GM23338 (cell line): ENCODE measurements around the gene LRCH3. TPM values are rescaled to one million over a fixed set of nuclear protein-coding genes. Genes with fewer than 3 reads are reported as not detected.
A peak's percentile ranks its signal among the peaks of the same experiment; 100 is the strongest.

Experiments
- ATAC-seq: fragments of 200-7000 bp; cut with Tn5 transposase; 3 replicates; pipeline ENCODE4 v1.9.1; 2020
- DNase-seq: peaks from one replicate; pipeline ENCODE4 v3.0.0-alpha.2; 2015; ENCODE audit warnings: low spot score
- H2AFZ ChIP-seq: fragments of 200-600 bp; sonication (generic); 2 replicates; pipeline ENCODE4 v1.8.0; 2016; ENCODE audit warnings: antibody characterized with exemption, mild to moderate bottlenecking, moderate library complexity
- H3F3A ChIP-seq: fragments of 200-600 bp; sonication (generic); replicated peaks from 2 replicates; pipeline ENCODE4 v1.8.0; 2017; ENCODE audit warnings: antibody characterized with exemption, mixed run types, low read depth
- H3K27ac ChIP-seq: fragments of 200-600 bp; sonication (generic); 2 replicates; pipeline ENCODE4 v1.6.1; 2016; ENCODE audit warnings: low read depth
- H3K27me3 ChIP-seq: fragments of 200-600 bp; sonication (generic); 2 replicates; pipeline ENCODE4 v1.8.0; 2016; ENCODE audit warnings: mild to moderate bottlenecking, mixed run types, moderate library complexity; ENCODE audit not compliant: insufficient read depth
- H3K36me3 ChIP-seq: fragments of 200-600 bp; sonication (generic); 2 replicates; pipeline ENCODE4 v1.8.0; 2016; ENCODE audit warnings: mild to moderate bottlenecking; ENCODE audit not compliant: insufficient read depth
- H3K4me1 ChIP-seq: fragments of 200-600 bp; sonication (generic); 2 replicates; pipeline ENCODE4 v1.8.0; 2016; ENCODE audit warnings: mild to moderate bottlenecking, moderate library complexity; ENCODE audit not compliant: insufficient read depth
- H3K4me2 ChIP-seq: fragments of 200-600 bp; sonication (generic); 2 replicates; pipeline ENCODE4 v1.7.1; 2017; ENCODE audit warnings: mixed run types
- H3K4me3 ChIP-seq: fragments of 200-600 bp; sonication (generic); 2 replicates; pipeline ENCODE4 v1.6.1; 2016; ENCODE audit warnings: mixed run types
- H3K79me2 ChIP-seq: fragments of 200-600 bp; sonication (generic); replicated peaks from 2 replicates; pipeline ENCODE4 v1.8.0; 2017; ENCODE audit warnings: mild to moderate bottlenecking; ENCODE audit not compliant: insufficient read depth
- H3K9me2 ChIP-seq: fragments of 200-600 bp; sonication (generic); 2 replicates; pipeline ENCODE4 v1.8.0; 2017; ENCODE audit not compliant: insufficient read depth
- H4K20me1 ChIP-seq: fragments of 200-600 bp; sonication (generic); replicated peaks from 2 replicates; pipeline ENCODE4 v1.8.0; 2017; ENCODE audit warnings: mild to moderate bottlenecking; ENCODE audit not compliant: insufficient read depth
- H3K27ac Mint-ChIP-seq: 2 replicates; pipeline ENCODE4 v1.8.0; 2020; ENCODE audit warnings: inconsistent platforms, mild to moderate bottlenecking, moderate library complexity, mixed read lengths
- H3K27me3 Mint-ChIP-seq: 3 replicates; pipeline ENCODE4 v1.8.0; 2022; ENCODE audit warnings: low read depth, mild to moderate bottlenecking, moderate library complexity, mixed read lengths, inconsistent platforms; ENCODE audit not compliant: insufficient read depth, poor library complexity
- H3K36me3 Mint-ChIP-seq: 3 replicates; pipeline ENCODE4 v1.8.0; 2021; ENCODE audit warnings: low read depth, mild to moderate bottlenecking, inconsistent platforms, moderate library complexity, mixed read lengths
- H3K4me1 Mint-ChIP-seq: 3 replicates; pipeline ENCODE4 v1.8.0; 2020; ENCODE audit warnings: mild to moderate bottlenecking, inconsistent platforms, mixed read lengths
- H3K4me3 Mint-ChIP-seq: 3 replicates; pipeline ENCODE4 v1.8.0; 2021; ENCODE audit warnings: moderate library complexity, mild to moderate bottlenecking, inconsistent platforms, mixed read lengths
- H3K9me3 Mint-ChIP-seq: 3 replicates; pipeline ENCODE4 v1.8.0; 2020; ENCODE audit warnings: moderate library complexity, mild to moderate bottlenecking, inconsistent platforms, mixed read lengths
- CREB1 ChIP-seq: fragments of 250-450 bp; sonication (Bioruptor Pico); IDR thresholded peaks from 2 replicates; pipeline ENCODE4 v1.5.0; 2020; ENCODE audit warnings: low read depth, mild to moderate bottlenecking, moderate library complexity
- CTCF ChIP-seq, 2 experiments: fragments of 200-600 bp in 1 of 2; sonication (generic) in 1 of 2; conservative IDR thresholded peaks; 2 replicates each; pipeline versions ENCODE4 v1.5.1 to v1.6.1; 2016 to 2017; ENCODE audit warnings: antibody characterized with exemption in 2 of 2, low read depth in 2 of 2, mild to moderate bottlenecking in 2 of 2, moderate library complexity in 1 of 2
- EZH2phosphoT487 ChIP-seq: fragments of 200-600 bp; sonication (generic); IDR thresholded peaks from one replicate; pipeline ENCODE4 v1.8.1; 2018; ENCODE audit warnings: antibody characterized with exemption; ENCODE audit not compliant: unreplicated experiment
- JUNB ChIP-seq: IDR thresholded peaks from one replicate; pipeline ENCODE4 v1.6.1; 2016; ENCODE audit warnings: antibody characterized with exemption; ENCODE audit not compliant: unreplicated experiment
- NANOG ChIP-seq: IDR thresholded peaks from 2 replicates; pipeline ENCODE4 v1.6.1; 2016; ENCODE audit warnings: antibody characterized with exemption, borderline replicate concordance
- POLR2AphosphoS5 ChIP-seq: IDR thresholded peaks from 2 replicates; pipeline ENCODE4 v1.6.1; 2016; ENCODE audit warnings: antibody characterized with exemption, low read depth
- STAT1 ChIP-seq: IDR thresholded peaks from one replicate; pipeline ENCODE4 v1.6.1; 2016; ENCODE audit warnings: antibody characterized with exemption; ENCODE audit not compliant: unreplicated experiment
- ZNF114 ChIP-seq: fragments of 250-450 bp; sonication (Bioruptor Pico); IDR thresholded peaks from 2 replicates; pipeline ENCODE4 v1.5.0; 2020; ENCODE audit warnings: mild to moderate bottlenecking, moderate library complexity
- ZNF331 ChIP-seq: fragments of 250-450 bp; sonication (Bioruptor Pico); IDR thresholded peaks from 2 replicates; pipeline ENCODE4 v1.5.0; 2020; ENCODE audit warnings: low read depth, mild to moderate bottlenecking, moderate library complexity
- ZNF462 ChIP-seq: fragments of 250-450 bp; sonication (Bioruptor Pico); IDR thresholded peaks from 2 replicates; pipeline ENCODE4 v1.5.0; 2020; ENCODE audit warnings: mild to moderate bottlenecking, moderate library complexity
- polyA plus RNA-seq: library from polyadenylated mRNA; unstranded; fragments of >200 nt; fragmentation: Nextera tagmentation; extraction: Ambion mirVana; gene quantifications from 2 replicates; pipeline ENCODE4 v1.2.1, GENCODE V29; 2016
- total RNA-seq: library from RNA; depleted of rRNA; stranded (reverse); fragments of >200 nt; shearing (Covaris generic); gene quantifications from 2 replicates; pipeline ENCODE4 v1.2.3, GENCODE V29; 2014

Gene LRCH3
- total and polyA plus RNA-seq, 2 experiments from 2014 or later: 22.9 to 60.0 TPM

- TF ChIP-seq ZNF462 (CRISPR knock-in tag) (no peak), STAT1 (no peak), NANOG (no peak), CREB1 (CRISPR knock-in tag) (no peak), ZNF114 (CRISPR knock-in tag) (no peak), POLR2AphosphoS5 (no peak)
Measured at GRCh38 chr3:197881970-197882338, 90.9 kb downstream of the LRCH3 start (continued).

- Histone ChIP-seq H3K27ac (no peak overlapping the region), H3K9me2 (no peaks in the 10 kb centered on the region), H3F3A (peaks cover 2% of the 10 kb centered on the region; the same call in 1 of the 2 replicates), H3K4me2 (peak overlapping the region; percentile 41), H3K4me3 (no peak overlapping the region), H3K4me1 (peaks cover 40% of the 10 kb centered on the region), H3K79me2 (no peaks in the 10 kb centered on the region), H4K20me1 (no peaks in the 10 kb centered on the region), H3K36me3 (no peaks in the 10 kb centered on the region), H2AFZ (no peak overlapping the region), H3K27me3 (no peaks in the 10 kb centered on the region)
- Mint-ChIP-seq H3K4me1 (peaks cover 44% of the 10 kb centered on the region), H3K4me3 (peak overlapping the region; percentile 8; the same call in 1 of the 3 replicates), H3K36me3 (peaks cover 48% of the 10 kb centered on the region), H3K9me3 (peaks cover 2% of the 10 kb centered on the region; the same call in 2 of the 3 replicates), H3K27ac (no peak overlapping the region), H3K27me3 (peaks cover 6% of the 10 kb centered on the region)
- no peak for DNase-seq
- ATAC-seq: no peak; the same call in 2 of the 3 replicates
- no peak for TF ChIP-seq STAT1
- no peak for TF ChIP-seq JUNB
- TF ChIP-seq EZH2phosphoT487: no peak
- no peak for TF ChIP-seq ZNF331 (CRISPR knock-in tag)
- no peak for TF ChIP-seq CTCF (conservative IDR thresholded peaks at IDR 0.05; ENCODE audit: low read depth in 2 of 2)
Measured at GRCh38 chr3:197882586-197882985, 91.5 kb downstream of the LRCH3 start.
